HS-27A (cell line): ENCODE data around the gene CMIP.
"Not testable (repeated sequence)": the region's sequence is repeated elsewhere in the genome, so short reads cannot be mapped to it uniquely, and the experiment has no call there.

Experiments used
- DNase-seq: peaks from one replicate; pipeline ENCODE4 v3.0.0-alpha.2; 2012; ENCODE audit warnings: low read depth, missing footprints

The CMIP gene

DNA sequence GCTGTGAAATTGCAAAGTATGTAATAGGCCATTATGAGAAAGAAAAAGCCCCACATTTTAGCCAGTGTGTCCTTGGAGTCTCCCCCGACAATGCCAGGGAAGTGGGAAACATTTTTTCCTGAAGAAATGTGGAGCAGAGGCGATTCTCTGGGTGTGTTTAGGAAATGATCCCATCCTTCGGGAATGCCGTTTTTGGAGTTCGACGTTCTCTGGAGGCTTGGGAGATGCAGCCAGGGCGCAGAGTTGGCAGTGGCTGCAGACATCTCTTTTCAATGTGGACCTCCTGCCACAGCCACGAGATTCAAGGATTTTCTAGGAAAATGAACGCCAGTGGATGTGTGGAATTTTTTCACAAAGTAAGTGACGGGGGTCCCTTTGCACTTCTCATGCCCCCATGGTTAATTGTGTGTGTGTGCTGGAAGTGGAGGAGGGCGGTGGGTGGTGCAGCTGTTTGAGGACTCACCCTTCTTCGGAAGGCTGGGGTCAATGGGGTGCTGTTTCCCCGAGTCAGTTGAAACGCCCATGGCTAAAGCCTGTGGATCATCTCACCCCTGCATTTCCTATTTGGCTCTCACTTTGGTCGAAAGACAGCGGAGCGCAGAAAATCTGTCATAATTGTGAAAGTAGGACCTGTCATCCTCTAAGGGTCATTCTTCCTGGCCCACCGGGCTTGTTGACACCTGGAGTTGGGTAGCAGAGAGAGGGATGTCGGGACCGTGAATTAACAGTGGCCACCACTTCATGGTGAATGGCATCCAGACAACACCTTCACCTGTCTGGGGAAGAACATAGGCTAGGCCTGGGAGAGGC lies 73.2 kb downstream of the CMIP start:
- no peak for DNase-seq

GRCh38 chr16:81518439-81518757 lies 73.8 kb downstream of the CMIP start:
- no peak for DNase-seq

DNA sequence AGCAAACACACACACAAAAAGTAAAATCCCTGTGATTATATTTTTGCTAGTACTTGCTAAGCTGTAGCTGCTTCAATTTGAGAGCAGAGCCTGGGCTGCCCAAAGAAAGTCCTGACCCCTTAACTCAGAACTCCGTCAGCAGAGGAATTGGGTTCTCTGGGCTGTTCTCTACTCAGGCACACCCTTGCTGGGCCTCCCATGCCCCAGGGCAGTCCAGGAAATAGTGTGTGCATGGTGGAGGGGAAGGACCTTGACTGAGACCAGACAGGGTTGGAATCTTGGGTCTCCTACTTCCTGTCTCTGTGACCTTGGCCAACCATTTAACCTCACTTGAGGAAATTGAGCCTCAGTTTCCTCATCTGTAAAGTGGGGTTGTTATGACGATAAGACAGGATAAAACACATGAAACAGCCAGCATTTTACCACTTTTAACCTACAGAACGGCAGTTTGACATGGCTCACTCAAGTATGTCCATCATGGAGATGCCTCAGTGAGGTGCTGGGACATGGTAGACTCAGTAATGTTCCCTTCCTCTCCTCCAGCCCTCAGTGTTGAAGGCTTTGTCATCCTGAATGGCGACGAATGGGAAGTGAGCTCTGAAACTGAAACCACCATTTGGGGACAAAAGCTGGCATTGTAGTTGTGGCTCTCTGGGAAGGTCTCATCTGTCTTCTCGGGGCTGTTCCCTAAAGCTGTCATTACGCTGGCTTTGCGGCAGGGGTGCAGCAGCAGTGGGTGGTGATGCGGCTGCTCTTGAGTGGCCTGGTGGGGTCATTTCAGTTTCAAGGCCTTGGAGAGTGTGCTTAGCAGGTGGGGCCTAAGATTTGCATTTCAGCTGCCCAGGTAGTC lies 74.9 kb downstream of the CMIP start:
- DNase-seq = no peak

DNA sequence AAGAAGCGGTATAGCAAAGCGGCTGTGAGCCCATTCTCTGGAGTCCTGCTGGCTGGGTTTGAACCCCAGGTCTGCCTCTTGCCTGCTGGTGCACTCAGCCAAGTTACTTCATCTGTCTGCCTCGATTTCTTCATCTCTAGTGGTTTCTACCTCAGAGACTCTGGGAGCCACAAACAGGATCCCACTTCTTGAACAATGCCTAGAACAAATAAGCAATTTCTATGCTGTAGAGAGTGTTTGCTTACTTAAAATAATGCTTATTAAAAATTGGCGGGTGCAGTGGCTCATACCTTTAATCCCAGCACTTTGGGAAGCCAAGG lies 75.5 kb downstream of the CMIP start:
- no peak for DNase-seq

- DNase-seq = no peak
Observed at GRCh38 chr16:81520560-81521135, 76.0 kb downstream of the CMIP start.

GRCh38 chr16:81521141-81521626 lies 76.6 kb downstream of the CMIP start:
- DNase-seq = no peak

GRCh38 chr16:81522108-81522701 lies 77.6 kb downstream of the CMIP start:
- no peak for DNase-seq

DNA sequence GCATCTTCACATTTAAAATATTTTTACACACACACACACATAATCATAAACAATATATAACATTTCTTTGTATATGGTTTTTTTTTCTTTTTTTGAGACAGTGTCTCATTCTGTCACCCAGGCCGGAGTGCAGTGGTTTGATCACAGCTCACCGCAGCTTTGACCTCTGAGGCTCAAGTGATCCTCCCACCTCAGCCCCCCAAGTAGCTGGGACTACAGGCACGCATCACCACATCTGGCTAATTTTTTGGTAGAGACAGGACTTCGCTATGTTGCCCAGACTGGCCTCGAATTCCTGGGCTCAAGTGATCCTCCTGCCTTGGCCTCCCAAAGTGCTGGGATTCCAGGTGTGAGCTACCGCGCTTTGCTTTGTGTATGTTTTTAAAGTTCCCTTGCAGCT lies 78.2 kb downstream of the CMIP start:
- not testable (repeated sequence) for DNase-seq

GRCh38 chr16:81523387-81524115 lies 78.9 kb downstream of the CMIP start:
- DNase-seq = peak; percentile 63

- DNase-seq = no peak
Observed at GRCh38 chr16:81524382-81524781, 79.8 kb downstream of the CMIP start.

GRCh38 chr16:81524885-81525284 lies 80.3 kb downstream of the CMIP start:
- not testable (repeated sequence) for DNase-seq

DNA sequence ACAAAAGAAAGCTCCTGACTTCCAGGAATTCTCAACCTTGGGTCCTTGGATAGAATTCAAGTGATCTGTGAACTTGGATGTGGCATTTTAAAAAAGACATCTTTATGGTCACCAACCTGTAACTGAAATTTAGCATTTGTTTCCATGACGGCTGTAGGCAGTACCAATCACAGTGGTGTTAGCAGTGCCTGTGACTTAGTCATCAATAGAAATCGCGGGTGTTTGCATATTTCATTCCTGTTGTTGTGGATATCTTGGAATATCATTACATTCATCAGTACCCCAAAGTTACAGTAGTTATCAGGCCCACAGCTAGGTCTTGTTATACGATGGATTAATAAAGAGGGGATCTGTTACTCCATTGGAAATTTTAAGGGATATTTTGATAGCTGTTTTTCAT lies 81.6 kb downstream of the CMIP start:
- DNase-seq = no peak

- DNase-seq = peak; percentile 86
Observed at GRCh38 chr16:81526935-81527334, 82.3 kb downstream of the CMIP start.

DNA sequence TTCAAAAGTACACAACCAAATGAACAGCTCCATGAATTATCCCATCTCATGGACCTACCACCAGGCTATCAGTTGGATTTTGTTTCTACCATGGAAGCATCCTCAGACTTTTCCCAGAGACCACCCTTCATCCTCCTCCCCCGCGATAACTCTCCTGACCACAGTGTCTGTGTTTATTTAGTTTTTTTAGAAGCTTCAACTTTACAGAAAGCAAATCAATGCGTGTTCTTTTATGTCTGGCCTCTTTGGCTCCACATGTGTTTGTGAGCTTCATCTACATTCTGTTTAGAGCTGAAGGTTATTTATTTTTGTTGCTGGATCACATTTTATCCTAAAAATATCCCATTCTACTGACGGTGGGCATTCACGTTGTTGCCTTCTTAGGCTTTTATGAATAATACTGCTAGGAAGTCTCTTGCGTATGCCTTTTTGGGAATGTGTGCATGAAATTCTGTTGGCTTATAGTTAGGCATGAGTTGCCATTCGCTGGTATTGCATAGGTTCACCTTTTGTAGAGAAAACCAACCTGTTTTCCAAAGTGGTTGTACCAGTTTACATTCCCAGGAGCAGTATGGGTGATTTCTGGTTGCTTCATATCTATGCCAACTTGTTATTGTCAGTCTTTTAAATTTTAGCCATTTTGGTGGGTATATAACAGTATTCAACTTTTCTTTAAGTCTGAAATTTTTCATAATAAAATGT lies 83.0 kb downstream of the CMIP start:
- no peak for DNase-seq

DNA sequence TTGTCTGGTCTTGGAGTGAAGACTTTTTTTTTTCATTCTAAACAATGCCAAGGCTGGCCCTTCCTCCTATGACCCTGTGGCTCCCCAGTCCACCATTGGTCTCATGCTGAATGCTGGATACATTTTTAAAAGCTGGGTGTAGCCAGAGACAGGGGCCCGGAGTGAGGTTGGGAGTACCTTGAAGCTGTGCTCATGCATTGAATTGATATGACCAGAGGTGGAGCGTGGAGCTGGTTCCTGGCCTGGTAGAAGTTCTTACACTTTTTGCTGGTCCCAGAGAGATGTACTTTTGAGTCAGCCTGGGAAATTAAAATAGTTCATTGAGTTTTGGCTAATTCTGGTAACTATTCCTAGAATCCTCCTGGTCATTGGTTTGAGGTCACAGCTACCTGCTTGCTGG lies 83.6 kb downstream of the CMIP start:
- no peak for DNase-seq

DNA sequence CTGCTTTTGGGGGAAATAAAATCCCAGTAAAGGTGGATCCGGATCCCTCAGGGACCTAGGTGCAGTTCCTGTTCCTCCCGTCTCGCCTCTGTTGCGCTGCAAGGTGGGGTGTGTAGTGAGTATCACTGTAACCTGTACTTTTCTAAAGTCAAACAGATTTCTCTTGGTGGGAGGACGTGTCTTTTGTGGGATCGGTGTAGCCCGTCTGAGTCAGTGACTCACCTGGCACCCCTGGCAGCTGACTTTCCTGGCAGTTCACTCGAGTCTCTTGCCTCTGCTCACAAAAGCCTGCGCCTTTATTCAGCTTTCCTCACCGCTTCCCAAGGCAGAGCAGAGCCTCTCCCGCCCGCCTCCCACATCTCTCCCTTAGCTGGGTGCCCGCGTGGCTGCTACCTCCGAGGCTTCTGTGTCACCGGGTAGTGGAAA lies 85.7 kb downstream of the CMIP start:
- no peak for DNase-seq

GRCh38 chr16:81530814-81531213 lies 86.2 kb downstream of the CMIP start:
- DNase-seq = no peak

- DNase-seq = no peak
Observed at GRCh38 chr16:81531419-81531821, 86.8 kb downstream of the CMIP start.

DNA sequence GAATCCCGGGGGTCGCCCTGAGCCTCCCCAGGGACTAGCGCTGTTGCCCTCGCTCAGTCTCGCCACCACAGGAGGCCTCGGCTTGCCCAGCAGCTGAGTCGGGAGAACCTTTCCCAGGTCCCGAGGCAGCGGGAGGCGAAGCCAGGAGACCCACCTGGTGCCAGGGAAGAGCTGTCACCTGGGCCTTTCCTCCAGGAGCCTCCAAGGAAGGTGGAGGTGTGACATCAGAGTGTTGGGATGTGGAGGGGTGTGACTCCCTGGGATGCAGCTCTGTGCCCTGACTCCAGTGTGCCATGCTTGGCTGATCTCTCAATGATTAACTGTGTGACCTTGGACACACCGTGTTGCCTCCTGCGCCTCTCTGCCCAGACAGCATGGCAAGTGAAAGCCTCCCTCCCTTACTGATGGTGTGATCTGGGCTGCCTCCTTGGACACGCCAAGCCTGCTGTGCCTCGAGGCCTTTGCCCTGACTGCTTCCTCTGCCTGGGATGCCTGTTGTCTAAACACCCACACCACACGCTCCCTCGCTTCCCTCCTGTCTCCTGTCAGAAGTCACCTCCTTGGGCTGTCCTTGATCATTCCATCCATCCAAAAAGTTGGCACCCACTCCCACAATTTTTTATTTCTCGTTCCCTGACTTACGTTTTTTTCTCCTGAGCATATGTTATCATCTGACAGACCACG lies 88.0 kb downstream of the CMIP start:
- DNase-seq = no peak

GRCh38 chr16:81533175-81533507 lies 88.5 kb downstream of the CMIP start:
- no peak for DNase-seq
